GM12891 (cell line): ENCODE results near the gene PI16.

Experiments
- PAX5 ChIP-seq: IDR thresholded peaks from 2 replicates; pipeline ENCODE4 v1.6.1; 2011; ENCODE audit warnings: low read length, moderate library complexity, mild to moderate bottlenecking; ENCODE audit not compliant: insufficient read depth, severe bottlenecking
- POLR2A ChIP-seq: IDR thresholded peaks from 2 replicates; pipeline ENCODE4 v1.6.1; 2011; ENCODE audit warnings: low read depth, low read length, control low read depth

DNA sequence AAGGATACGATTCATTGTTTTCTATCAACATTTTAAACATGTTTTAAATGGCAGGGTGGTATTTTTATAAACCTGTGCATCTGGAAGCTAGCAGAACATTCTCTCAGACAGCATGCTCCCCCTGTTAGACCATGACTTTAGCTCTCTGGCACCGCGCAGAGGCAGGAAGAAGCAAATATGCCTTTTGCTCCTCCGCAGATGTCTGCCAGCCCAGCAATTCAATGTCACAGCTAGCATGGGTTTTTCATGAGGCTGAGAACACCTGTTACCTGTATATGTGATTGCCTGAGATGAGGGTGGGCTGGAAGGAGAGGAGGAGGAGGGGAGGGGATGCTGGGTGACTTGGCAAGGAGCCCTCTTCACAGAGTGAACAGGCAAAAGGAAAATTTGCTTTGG, 24.8 kb downstream of the PI16 start:
- TF ChIP-seq POLR2A (no peak), PAX5 (no peak)
